GM20000 (cell line): ENCODE measurements around the gene RNFT1.
"Not testable (repeated sequence)": the region's sequence is repeated elsewhere in the genome, so short reads cannot be mapped to it uniquely, and the experiment has no call there.

Experiments used
- DNase-seq: peaks from one replicate; pipeline ENCODE4 v3.0.0; 2012; ENCODE audit warnings: low spot score
- TF ChIP-seq, protein P1 (sequence below): IDR thresholded peaks from 2 replicates; pipeline ENCODE4 v1.5.1; 2012; ENCODE audit warnings: mild to moderate bottlenecking, control low read depth; ENCODE audit errors: extremely low read depth, missing control alignments

RNFT1 gene

DNA sequence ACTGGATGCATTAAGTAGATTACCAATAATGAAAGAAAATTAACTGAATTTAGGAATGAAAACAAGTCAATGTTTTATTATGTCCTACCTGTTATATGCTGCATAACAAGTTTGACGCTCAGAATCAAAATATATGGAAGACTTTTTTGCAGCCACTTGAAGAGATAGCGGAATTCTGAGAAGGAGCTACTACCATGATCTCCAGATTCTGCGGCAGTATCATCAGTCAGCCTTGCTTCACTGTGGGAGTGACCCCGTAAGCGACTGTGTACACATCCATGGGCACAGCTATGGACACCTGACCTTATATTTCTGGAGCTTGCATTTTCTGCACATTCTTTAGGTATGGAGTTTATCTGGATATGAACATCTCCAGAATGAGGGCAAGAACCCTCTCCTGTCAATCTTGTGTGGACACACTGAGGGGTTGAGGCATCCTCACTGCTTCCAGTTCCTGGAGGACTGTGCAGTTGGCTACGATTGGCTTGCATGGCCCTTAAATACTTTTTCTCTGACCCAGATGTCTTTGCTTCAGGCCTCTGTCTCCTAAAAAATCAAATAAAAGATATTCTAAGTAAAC is 1.7 kb downstream of the RNFT1 start:
- TF ChIP-seq, protein P1, sequence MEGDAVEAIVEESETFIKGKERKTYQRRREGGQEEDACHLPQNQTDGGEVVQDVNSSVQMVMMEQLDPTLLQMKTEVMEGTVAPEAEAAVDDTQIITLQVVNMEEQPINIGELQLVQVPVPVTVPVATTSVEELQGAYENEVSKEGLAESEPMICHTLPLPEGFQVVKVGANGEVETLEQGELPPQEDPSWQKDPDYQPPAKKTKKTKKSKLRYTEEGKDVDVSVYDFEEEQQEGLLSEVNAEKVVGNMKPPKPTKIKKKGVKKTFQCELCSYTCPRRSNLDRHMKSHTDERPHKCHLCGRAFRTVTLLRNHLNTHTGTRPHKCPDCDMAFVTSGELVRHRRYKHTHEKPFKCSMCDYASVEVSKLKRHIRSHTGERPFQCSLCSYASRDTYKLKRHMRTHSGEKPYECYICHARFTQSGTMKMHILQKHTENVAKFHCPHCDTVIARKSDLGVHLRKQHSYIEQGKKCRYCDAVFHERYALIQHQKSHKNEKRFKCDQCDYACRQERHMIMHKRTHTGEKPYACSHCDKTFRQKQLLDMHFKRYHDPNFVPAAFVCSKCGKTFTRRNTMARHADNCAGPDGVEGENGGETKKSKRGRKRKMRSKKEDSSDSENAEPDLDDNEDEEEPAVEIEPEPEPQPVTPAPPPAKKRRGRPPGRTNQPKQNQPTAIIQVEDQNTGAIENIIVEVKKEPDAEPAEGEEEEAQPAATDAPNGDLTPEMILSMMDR = no peak
- DNase-seq = no peak

DNA sequence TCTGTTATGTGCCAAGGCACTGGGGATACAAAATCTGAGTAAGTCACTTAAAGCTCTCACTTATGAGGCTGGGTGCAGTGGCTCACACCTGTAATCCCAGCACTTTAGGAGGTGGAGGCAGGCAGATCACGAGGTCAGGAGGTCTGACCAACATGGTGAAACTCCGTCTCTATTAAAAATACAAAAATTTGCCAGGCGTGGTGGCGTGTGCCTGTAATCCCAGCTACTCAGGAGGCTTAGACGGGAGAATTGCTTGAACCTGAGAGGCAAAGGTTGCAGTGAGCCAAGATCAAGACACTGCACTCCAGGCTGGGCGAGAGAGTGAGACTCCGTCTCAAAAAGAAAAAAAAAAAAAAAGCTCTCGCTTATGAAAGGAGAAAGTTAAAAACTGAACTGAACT is 5.0 kb downstream of the RNFT1 start:
- DNase-seq = not testable (repeated sequence)

DNA sequence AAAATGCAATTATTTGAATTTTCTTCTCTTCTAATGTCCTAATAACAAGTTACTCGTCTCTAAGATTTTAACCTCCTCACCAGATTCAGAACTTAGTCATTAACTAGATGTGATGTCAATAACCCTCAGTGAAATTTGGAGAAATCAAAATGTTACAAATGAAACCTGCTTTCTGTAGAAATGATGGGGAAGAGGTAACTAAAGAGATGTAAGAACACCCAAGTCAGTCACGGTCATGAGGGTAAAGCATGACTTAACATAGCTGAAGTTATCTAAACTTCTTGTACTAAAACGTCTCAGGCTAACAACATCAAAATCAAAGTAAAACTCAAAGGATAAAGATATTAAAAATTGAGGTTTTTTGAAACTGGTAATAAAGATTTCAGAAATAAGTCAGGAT is 9.7 kb downstream of the RNFT1 start:
- TF ChIP-seq, protein P1 = no peak
- DNase-seq = no peak

DNA sequence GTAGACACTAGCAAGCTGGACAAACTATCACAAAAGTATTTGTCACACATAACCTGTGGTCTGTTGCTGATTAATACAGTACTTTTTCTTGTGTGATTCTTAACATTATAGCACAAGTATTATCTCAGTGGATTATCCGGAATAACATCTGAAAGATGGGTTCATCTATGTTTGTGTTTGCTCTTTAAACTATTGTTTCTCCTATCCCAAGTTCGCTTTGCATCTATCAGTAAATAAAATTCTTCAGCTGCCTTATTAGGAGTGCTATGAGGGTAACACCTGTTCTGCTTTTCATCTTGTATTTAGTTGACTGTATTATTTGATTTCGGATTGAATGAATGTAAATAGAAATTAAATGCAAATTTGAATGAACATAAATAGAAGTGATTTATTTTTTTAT is 14.5 kb downstream of the RNFT1 start:
- TF ChIP-seq, protein P1 = no peak
- DNase-seq = no peak

DNA sequence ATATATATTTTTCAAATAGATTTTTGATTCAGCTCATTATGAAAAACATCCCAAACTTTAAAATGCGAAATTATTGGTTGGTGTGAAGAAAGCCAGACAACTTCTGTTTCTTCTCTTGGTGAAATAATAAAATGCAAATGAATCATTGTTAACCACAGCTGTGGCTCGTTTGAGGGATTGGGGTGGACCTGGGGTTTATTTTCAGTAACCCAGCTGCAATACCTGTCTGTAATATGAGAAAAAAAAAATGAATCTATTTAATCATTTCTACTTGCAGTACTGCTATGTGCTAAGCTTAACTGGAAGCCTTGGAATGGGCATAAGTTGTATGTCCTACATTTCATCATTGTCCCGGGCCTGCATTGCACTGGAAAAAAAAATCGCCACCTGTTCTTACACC is 17.2 kb downstream of the RNFT1 start:
- not testable (repeated sequence) for DNase-seq

DNA sequence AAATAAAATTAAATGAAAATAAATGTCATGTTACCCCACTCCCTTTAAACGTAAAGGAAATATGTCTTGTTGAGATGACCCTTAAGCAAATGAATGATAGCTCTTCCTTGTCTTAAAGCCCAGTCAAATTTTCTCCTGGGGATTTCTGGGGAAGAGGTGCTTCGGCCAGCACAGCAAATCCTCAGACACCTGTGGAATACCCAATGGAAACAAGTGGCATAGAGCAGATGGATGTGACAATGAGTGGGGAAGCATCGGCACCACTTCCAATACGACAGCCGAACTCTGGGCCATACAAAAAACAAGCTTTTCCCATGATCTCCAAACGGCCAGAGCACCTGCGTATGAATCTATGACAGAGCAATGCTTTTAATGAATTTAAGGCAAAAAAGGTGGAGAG is 18.1 kb downstream of the RNFT1 start:
- DNase-seq = not testable (repeated sequence)

DNA sequence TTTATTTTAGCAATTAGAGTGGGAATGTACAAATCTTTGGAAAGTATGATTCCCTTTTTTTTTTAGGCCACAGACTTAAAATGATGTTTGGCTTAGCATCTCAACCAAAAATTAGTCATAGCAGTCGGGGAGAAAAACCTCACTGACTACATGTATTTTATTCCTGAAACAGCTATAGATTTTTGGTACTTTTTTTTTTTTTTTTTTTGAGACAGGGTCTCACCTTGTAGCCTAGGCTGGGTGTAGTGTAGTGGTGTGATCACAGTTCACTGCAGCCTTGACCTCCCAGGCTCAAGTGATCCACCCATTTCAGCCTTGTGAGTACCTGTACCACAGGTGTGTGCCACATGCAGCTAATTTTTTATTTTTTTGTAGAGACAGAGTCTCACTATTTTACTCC is 23.4 kb downstream of the RNFT1 start:
- no peak for DNase-seq
- TF ChIP-seq, protein P1 = no peak

DNA sequence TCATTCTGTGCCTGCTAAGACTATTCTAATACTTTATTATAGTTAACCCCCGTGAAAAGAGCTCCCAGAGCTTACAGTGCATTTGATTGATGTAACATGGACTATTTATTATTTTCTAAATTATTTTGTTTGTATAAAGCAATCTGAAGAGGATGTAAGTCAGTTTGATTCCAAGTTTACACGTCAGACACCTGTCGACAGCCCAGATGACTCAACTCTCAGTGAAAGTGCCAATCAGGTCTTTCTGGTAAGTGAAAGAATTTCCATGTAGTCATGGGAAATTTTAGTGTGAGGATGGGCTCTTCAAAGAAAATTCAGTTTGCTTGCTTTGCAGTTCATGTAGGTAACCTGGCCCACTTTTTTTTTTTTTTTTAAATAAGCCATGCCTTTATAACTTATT is 23.8 kb downstream of the RNFT1 start:
- DNase-seq = not testable (repeated sequence)

DNA sequence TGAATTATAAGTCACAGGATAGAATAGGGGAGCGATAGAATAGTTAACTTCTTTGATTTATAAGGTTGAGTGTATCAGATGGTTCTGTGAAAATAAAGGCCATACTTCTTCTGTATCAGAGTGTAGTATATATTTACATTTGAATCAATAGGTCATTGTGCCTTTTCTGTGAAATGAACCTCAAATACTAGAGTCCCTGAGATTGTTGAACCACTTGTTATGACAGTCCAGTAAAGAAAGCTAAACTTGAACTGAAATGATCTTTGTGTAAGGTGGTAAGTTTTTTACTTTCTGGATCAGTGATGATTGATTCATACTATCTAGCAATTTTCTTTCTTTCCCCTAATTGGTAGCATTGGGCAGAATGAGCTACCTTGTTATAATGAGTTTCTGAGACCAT is 31.2 kb downstream of the RNFT1 start:
- DNase-seq = not testable (repeated sequence)

DNA sequence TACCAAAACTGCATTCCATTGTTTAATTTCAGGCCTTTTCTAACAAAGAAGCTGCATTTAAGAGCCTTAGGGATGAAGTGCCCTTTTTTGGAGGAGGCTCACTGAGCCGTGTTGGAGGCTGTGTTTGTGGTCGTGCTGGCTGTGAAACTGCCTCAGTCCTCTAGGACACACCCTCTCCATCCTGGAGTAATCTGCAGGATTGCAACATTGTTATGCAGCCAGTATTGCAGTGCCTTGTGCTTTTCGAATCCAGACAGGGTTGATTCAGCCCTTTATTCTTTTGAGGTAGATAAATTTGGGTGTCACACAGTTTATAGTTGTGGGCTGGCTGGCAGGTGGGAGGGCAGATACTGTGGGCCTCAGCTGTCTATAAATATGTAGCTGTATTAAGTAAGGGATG is 33.8 kb downstream of the RNFT1 start:
- DNase-seq = not testable (repeated sequence)

DNA sequence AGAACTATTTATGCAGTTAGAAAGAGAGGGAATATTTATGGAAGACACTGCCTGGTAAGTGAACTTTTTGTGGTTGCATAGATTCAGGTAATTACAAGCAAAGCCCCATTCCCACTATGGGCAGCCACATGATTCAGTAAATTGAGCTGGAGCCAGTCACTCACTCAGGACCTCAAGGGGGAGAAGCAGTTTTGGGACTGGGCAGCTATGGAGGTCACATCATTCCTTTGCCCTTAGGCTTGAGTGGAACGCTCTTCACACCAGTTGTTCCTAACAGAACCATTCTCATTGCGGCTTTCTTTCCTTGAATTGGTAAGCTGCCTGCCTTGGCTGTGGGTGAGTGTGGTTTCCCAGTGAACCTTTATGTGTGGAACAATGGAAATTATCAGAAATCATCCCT is 34.4 kb downstream of the RNFT1 start:
- not testable (repeated sequence) for DNase-seq

DNA sequence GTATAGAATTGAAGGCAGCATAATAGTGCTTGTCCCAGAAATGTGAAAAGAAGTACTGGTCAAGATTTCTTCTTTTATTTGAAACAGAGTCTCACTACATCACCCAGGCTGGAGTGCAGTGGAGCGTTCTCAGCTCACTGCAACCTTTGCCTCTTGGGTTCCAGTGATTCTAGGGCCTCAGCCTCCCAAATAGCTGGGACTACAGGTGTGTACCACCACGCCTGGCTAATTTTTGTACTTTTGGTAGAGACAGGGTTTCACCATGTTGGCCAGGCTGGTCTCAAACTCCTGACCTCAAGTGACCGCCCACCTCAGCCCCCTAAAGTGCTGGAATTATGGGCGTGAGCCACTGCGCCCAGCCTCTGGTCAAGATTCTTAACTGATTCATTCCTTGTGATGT is 43.9 kb downstream of the RNFT1 start:
- not testable (repeated sequence) for DNase-seq
